Caco-2 (cell line): ENCODE data around the gene RNF214. TPM values are rescaled to one million over a fixed set of nuclear protein-coding genes. Genes with fewer than 3 reads are reported as not detected.

ENCODE experiments used
- BruUV-seq: library from RNA; stranded (reverse); fragments of 400-500 nt; replicated peaks from 2 replicates; lab custom pipeline; 2021; lab: Mats Ljungman, UMichigan
- CTCF ChIA-PET: fragments of 300-600 bp; sonication (Branson Sonifier 250); formaldehyde crosslinking; loops from one replicate; lab custom pipeline; 2022; ENCODE audit warnings: antibody characterized with exemption; lab: Charles Lee
- POLR2A ChIA-PET: fragments of 300-600 bp; sonication (Branson Sonifier 250); formaldehyde crosslinking; loops from one replicate; lab custom pipeline; 2022; ENCODE audit warnings: antibody characterized with exemption; lab: Charles Lee
- DNase-seq, 2 experiments: peaks; one replicate each; pipeline versions ENCODE4 v3.0.0 to v3.0.0-alpha.2; 2020 to 2022
- H3K27me3 ChIP-seq: replicated peaks from 2 replicates; pipeline ENCODE4 v1.6.0; 2011; ENCODE audit warnings: low read length; ENCODE audit not compliant: control insufficient read depth, insufficient read depth
- H3K36me3 ChIP-seq: 2 replicates; pipeline ENCODE4 v1.5.1; 2011; ENCODE audit warnings: low read length; ENCODE audit not compliant: control insufficient read depth, insufficient read depth
- H3K4me1 ChIP-seq: fragments of 250-450 bp; sonication (Bioruptor Pico); 2 replicates; pipeline ENCODE4 v1.5.1; 2020; ENCODE audit warnings: mild to moderate bottlenecking
- H3K4me3 ChIP-seq: 2 replicates; pipeline ENCODE4 v1.5.1; 2011; ENCODE audit warnings: low read depth, mild to moderate bottlenecking, control low read depth, low read length
- H3K9me3 ChIP-seq: fragments of 250-450 bp; sonication (Bioruptor Pico); 2 replicates; pipeline ENCODE4 v1.5.1; 2020; ENCODE audit warnings: mild to moderate bottlenecking, moderate library complexity
- H3K27ac Mint-ChIP-seq: one replicate; pipeline ENCODE4 v1.8.0; 2022; ENCODE audit warnings: mixed read lengths; ENCODE audit not compliant: unreplicated experiment
- H3K27me3 Mint-ChIP-seq: one replicate; pipeline ENCODE4 v1.8.0; 2022; ENCODE audit warnings: mixed read lengths; ENCODE audit not compliant: insufficient read depth, unreplicated experiment
- H3K36me3 Mint-ChIP-seq: one replicate; pipeline ENCODE4 v1.8.0; 2022; ENCODE audit warnings: mild to moderate bottlenecking, mixed read lengths; ENCODE audit not compliant: insufficient read depth, unreplicated experiment
- H3K4me1 Mint-ChIP-seq: one replicate; pipeline ENCODE4 v1.8.0; 2022; ENCODE audit warnings: low read depth, mixed read lengths; ENCODE audit not compliant: unreplicated experiment
- H3K4me3 Mint-ChIP-seq: one replicate; pipeline ENCODE4 v1.8.0; 2022; ENCODE audit warnings: mild to moderate bottlenecking, moderate library complexity, mixed read lengths; ENCODE audit not compliant: unreplicated experiment
- H3K9me3 Mint-ChIP-seq: one replicate; pipeline ENCODE4 v1.8.0; 2022; ENCODE audit warnings: mixed read lengths; ENCODE audit not compliant: unreplicated experiment
- intact Hi-C: fragments of 100-400 bp; cut with micrococcal nuclease; formaldehyde crosslinking; loops from one replicate; pipeline ENCODE4 v1.10.0; 2022; ENCODE audit not compliant: unreplicated experiment
- total RNA-seq: library from RNA; stranded (reverse); gene quantifications from 2 replicates; pipeline ENCODE4 v1.2.3, GENCODE V29; 2022
- TF ChIP-seq, protein P1 (sequence below), 2 experiments: fragments of 200-600 bp in 1 of 2; IDR thresholded peaks; 1 replicate in 1 of 2; 2 replicates in 1 of 2; pipeline versions ENCODE4 v1.5.1 to v1.8.0; 2011 to 2022; ENCODE audit warnings: antibody characterized with exemption in 1 of 2, control low read depth in 1 of 2, inconsistent platforms in 1 of 2, low read depth in 1 of 2, low read length in 1 of 2, mild to moderate bottlenecking in 1 of 2, moderate library complexity in 1 of 2; ENCODE audit not compliant: insufficient read depth in 1 of 2, severe bottlenecking in 1 of 2, unreplicated experiment in 1 of 2

Gene RNF214
- total RNA-seq, 1 experiment from 2014 or later, result 55.8 TPM

DNA sequence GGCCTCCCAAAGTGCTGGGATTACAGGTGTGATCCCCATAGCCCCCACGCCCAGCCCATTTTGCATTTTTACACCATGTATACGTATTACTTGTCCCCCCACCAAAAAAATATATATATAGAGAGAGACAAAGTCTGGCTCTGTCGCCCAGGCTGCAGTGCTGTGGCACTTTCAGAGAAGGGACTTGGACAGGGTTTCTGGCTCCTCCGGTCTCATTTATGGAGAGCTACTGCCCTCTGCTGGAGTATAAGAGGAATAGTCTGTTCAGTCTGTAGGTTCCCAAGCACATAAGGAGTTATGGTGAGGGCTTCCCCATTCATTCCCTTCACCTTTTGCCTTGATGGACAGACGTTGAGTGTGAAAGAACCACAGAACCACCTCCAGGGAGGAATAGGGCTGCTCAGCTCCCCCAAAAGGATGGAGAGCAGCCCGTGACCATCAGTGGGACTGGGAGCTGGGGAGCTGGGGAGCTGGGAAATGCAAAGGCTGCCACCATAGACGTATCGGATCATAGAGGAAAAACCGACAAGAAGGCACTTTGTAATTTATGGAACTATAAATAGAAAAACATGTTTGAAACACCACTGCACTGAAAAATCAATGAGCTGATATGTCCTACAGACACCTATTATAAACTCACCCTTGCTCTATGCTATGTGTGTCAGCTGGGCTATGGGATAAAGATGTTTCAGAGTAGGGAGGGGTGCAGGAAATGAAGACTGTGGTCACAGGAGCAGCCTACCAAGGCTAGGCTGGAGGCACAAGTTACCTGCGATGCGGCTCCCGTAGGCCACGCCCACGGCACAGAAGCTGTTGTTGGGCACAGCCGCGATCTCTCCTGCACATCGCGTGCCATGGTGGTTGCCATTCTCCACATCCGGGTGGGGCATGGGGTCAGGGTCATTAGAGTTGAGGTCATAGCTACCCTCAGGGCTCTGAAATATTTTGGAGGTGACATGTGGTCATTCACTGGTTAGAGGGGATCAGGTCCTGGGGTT lies 5.8 kb upstream of the RNF214 start:
- Histone ChIP-seq H3K9me3 (no peaks in the 10 kb centered on the region), H3K36me3 (peaks cover 4% of the 10 kb centered on the region), H3K27me3 (no peaks in the 10 kb centered on the region), H3K4me1 (peaks cover 38% of the 10 kb centered on the region), H3K4me3 (no peak overlapping the region)
- peak; percentile 71 to 81 for DNase-seq
- TF ChIP-seq, protein P1, sequence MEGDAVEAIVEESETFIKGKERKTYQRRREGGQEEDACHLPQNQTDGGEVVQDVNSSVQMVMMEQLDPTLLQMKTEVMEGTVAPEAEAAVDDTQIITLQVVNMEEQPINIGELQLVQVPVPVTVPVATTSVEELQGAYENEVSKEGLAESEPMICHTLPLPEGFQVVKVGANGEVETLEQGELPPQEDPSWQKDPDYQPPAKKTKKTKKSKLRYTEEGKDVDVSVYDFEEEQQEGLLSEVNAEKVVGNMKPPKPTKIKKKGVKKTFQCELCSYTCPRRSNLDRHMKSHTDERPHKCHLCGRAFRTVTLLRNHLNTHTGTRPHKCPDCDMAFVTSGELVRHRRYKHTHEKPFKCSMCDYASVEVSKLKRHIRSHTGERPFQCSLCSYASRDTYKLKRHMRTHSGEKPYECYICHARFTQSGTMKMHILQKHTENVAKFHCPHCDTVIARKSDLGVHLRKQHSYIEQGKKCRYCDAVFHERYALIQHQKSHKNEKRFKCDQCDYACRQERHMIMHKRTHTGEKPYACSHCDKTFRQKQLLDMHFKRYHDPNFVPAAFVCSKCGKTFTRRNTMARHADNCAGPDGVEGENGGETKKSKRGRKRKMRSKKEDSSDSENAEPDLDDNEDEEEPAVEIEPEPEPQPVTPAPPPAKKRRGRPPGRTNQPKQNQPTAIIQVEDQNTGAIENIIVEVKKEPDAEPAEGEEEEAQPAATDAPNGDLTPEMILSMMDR (IDR thresholded peaks at IDR 0.05; ENCODE audit: insufficient read depth in 1 of 2, low read depth in 1 of 2, low read length in 1 of 2, severe bottlenecking in 1 of 2, unreplicated experiment in 1 of 2), result peak; percentile 93 to 96
- Mint-ChIP-seq H3K27ac (no peak overlapping the region), H3K4me1 (peaks cover 38% of the 10 kb centered on the region), H3K36me3 (peaks cover 53% of the 10 kb centered on the region), H3K27me3 (no peaks in the 10 kb centered on the region), H3K4me3 (no peak overlapping the region), H3K9me3 (no peaks in the 10 kb centered on the region)
- CTCF ChIA-PET, result interaction anchor here (0.5 to 5.1 kb wide), 24 partner anchors 13 to 956 kb away, joined by 3 to 38 read pairs (median 4); partner anchors contain the start of genes APOA5, CEP164, PAFAH1B2 and SIDT2
- no TSS peak for BruUV-seq
- intact Hi-C loops, result loop anchor here (1.0 to 2.0 kb wide), 6 partner anchors 28 to 494 kb away; partner anchors contain the start of genes SIDT2 and TAGLN
- POLR2A ChIA-PET, result interaction anchor here (0.5 to 1.8 kb wide), 3 partner anchors 48 to 1968 kb away, joined by 3 to 7 read pairs (median 3); partner anchors contain the start of gene SIDT2

GRCh38 chr11:117228091-117228490 lies 4.4 kb upstream of the RNF214 start:
- ChIA-PET POLR2A (no interaction called here), CTCF (interaction anchor here (1.9 to 5.1 kb wide), 2 partner anchors 49 to 84 kb away, joined by 11 to 38 read pairs; partner anchors contain the start of genes PAFAH1B2 and SIDT2)
- Histone ChIP-seq H3K36me3 (peaks cover 4% of the 10 kb centered on the region), H3K4me3 (no peak overlapping the region), H3K9me3 (no peaks in the 10 kb centered on the region), H3K4me1 (peaks cover 40% of the 10 kb centered on the region), H3K27me3 (no peaks in the 10 kb centered on the region)
- Mint-ChIP-seq H3K27ac (no peak overlapping the region), H3K4me1 (peaks cover 30% of the 10 kb centered on the region), H3K36me3 (peaks cover 58% of the 10 kb centered on the region), H3K4me3 (no peak overlapping the region), H3K27me3 (no peaks in the 10 kb centered on the region), H3K9me3 (no peaks in the 10 kb centered on the region)
- TF ChIP-seq, protein P1 (IDR thresholded peaks at IDR 0.05; ENCODE audit: insufficient read depth in 1 of 2, low read depth in 1 of 2, low read length in 1 of 2, severe bottlenecking in 1 of 2, unreplicated experiment in 1 of 2), result no peak
- intact Hi-C loops, result no loop called here
- DNase-seq, result no peak
- BruUV-seq, result no TSS peak

GRCh38 chr11:117229411-117229810 lies 3.1 kb upstream of the RNF214 start:
- Histone ChIP-seq H3K27me3 (no peaks in the 10 kb centered on the region), H3K36me3 (peaks cover 2% of the 10 kb centered on the region; the same call in 1 of the 2 replicates), H3K4me3 (no peak overlapping the region), H3K9me3 (no peaks in the 10 kb centered on the region), H3K4me1 (peaks cover 37% of the 10 kb centered on the region)
- intact Hi-C loops, result no loop called here
- Mint-ChIP-seq H3K4me1 (peaks cover 28% of the 10 kb centered on the region), H3K9me3 (no peaks in the 10 kb centered on the region), H3K27me3 (no peaks in the 10 kb centered on the region), H3K36me3 (peaks cover 52% of the 10 kb centered on the region), H3K4me3 (no peak overlapping the region), H3K27ac (no peak overlapping the region)
- ChIA-PET CTCF (no interaction called here), POLR2A (no interaction called here)
- DNase-seq, result no peak
- no TSS peak for BruUV-seq
- TF ChIP-seq, protein P1 (IDR thresholded peaks at IDR 0.05; ENCODE audit: insufficient read depth in 1 of 2, low read depth in 1 of 2, low read length in 1 of 2, severe bottlenecking in 1 of 2, unreplicated experiment in 1 of 2), result no peak
